Measurements from ENCODE around the gene SPSB1. TPM values are rescaled to one million over a fixed set of nuclear protein-coding genes. Genes with fewer than 3 reads are reported as not detected.
A peak's percentile ranks its signal among the peaks of the same experiment; 100 is the strongest.

The SPSB1 gene
- total and polyA plus RNA-seq, 2 experiments from 2014 or later = 2.4 to 6.8 TPM

DNA sequence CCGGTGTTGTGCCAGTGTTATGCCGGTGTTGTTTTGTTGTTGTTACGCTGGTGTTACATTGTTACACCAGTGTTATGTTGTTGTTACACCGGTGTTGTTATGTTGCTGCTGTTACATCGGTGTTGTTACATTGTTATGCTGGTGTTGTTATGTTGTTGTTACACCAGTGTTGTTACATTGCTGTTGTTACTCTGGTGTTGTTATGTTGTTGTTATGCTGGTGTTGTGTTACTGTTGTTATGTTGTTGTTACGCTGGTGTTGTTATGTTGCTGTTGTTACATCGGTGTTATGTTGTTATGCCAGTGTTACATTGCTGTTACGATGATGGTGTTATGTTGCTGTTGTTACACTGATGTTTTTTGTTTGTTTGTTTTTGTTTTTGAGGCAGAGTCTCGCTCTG, 34.1 kb upstream of the SPSB1 start (continued):
- TF ChIP-seq, protein P1, sequence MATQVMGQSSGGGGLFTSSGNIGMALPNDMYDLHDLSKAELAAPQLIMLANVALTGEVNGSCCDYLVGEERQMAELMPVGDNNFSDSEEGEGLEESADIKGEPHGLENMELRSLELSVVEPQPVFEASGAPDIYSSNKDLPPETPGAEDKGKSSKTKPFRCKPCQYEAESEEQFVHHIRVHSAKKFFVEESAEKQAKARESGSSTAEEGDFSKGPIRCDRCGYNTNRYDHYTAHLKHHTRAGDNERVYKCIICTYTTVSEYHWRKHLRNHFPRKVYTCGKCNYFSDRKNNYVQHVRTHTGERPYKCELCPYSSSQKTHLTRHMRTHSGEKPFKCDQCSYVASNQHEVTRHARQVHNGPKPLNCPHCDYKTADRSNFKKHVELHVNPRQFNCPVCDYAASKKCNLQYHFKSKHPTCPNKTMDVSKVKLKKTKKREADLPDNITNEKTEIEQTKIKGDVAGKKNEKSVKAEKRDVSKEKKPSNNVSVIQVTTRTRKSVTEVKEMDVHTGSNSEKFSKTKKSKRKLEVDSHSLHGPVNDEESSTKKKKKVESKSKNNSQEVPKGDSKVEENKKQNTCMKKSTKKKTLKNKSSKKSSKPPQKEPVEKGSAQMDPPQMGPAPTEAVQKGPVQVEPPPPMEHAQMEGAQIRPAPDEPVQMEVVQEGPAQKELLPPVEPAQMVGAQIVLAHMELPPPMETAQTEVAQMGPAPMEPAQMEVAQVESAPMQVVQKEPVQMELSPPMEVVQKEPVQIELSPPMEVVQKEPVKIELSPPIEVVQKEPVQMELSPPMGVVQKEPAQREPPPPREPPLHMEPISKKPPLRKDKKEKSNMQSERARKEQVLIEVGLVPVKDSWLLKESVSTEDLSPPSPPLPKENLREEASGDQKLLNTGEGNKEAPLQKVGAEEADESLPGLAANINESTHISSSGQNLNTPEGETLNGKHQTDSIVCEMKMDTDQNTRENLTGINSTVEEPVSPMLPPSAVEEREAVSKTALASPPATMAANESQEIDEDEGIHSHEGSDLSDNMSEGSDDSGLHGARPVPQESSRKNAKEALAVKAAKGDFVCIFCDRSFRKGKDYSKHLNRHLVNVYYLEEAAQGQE (IDR thresholded peaks at IDR 0.05; ENCODE audit: unreplicated experiment) = no peak

- no peak overlapping the region for H3K4me3 ChIP-seq
- no peaks in the 10 kb centered on the region for H3K4me1 ChIP-seq (ENCODE audit: insufficient read depth)
- no peak for ATAC-seq
- H3K27me3 ChIP-seq (ENCODE audit: insufficient read depth) = no peaks in the 10 kb centered on the region
- DNase-seq (ENCODE audit: low spot score) = no peak
- Mint-ChIP-seq H3K4me1 (no peaks in the 10 kb centered on the region), H3K9me3 (peaks cover 33% of the 10 kb centered on the region), H3K4me3 (no peak overlapping the region), H3K27ac (0 out of 2 replicates have a peak overlapping the region, but pooled peaks have one; percentile 27), H3K27me3 (ENCODE audit: insufficient read depth, low read depth, poor library complexity) (peaks cover 11% of the 10 kb centered on the region), H3K36me3 (ENCODE audit: low read depth) (peaks cover 28% of the 10 kb centered on the region)
- peaks cover 15% of the 10 kb centered on the region; the same call in 1 of the 2 replicates for H3F3A ChIP-seq (replicated peaks; ENCODE audit: low read depth)
- no peak overlapping the region for H2AFZ ChIP-seq
- peaks cover 6% of the 10 kb centered on the region; the same call in 1 of the 2 replicates for H3K9me2 ChIP-seq (ENCODE audit: insufficient read depth)
- no peaks in the 10 kb centered on the region for H3K79me2 ChIP-seq (replicated peaks; ENCODE audit: insufficient read depth)
- no peaks in the 10 kb centered on the region for H3K36me3 ChIP-seq (ENCODE audit: insufficient read depth)
- no peak overlapping the region for H3K4me2 ChIP-seq
- no peaks in the 10 kb centered on the region for H4K20me1 ChIP-seq (replicated peaks; ENCODE audit: insufficient read depth)
- no peak overlapping the region; the same call in 1 of the 2 replicates for H3K27ac ChIP-seq (ENCODE audit: low read depth)
- no peak for TF ChIP-seq STAT1 (IDR thresholded peaks at IDR 0.05; ENCODE audit: unreplicated experiment)
- no peak for TF ChIP-seq ZNF114 (CRISPR knock-in tag; IDR thresholded peaks at IDR 0.05)
- TF ChIP-seq, protein P2, sequence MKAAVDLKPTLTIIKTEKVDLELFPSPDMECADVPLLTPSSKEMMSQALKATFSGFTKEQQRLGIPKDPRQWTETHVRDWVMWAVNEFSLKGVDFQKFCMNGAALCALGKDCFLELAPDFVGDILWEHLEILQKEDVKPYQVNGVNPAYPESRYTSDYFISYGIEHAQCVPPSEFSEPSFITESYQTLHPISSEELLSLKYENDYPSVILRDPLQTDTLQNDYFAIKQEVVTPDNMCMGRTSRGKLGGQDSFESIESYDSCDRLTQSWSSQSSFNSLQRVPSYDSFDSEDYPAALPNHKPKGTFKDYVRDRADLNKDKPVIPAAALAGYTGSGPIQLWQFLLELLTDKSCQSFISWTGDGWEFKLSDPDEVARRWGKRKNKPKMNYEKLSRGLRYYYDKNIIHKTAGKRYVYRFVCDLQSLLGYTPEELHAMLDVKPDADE (IDR thresholded peaks at IDR 0.05) = no peak
- TF ChIP-seq EZH2 (IDR thresholded peaks at IDR 0.05; ENCODE audit: low read depth, unreplicated experiment) = no peak
- TF ChIP-seq POLR2AphosphoS5 (IDR thresholded peaks at IDR 0.05; ENCODE audit: low read depth) = no peak
- TF ChIP-seq, protein P1 (IDR thresholded peaks at IDR 0.05; ENCODE audit: unreplicated experiment) = no peak
- no peak for TF ChIP-seq ZNF331 (CRISPR knock-in tag; IDR thresholded peaks at IDR 0.05; ENCODE audit: low read depth)
- no peak for TF ChIP-seq EZH2phosphoT487 (IDR thresholded peaks at IDR 0.05; ENCODE audit: unreplicated experiment)
- TF ChIP-seq JUNB (IDR thresholded peaks at IDR 0.05; ENCODE audit: unreplicated experiment) = no peak
Observed at GRCh38 chr1:9260059-9260766, 32.5 kb upstream of the SPSB1 start.

All from GM23338 (cell line).